Measurements from ENCODE around the gene ANKRD53.

GRCh38 chr2:70939839-70940580 lies 38.4 kb upstream of the ANKRD53 start:
- no peak for TF ChIP-seq CTCF (IDR thresholded peaks at IDR 0.05)
- no peak for TF ChIP-seq POLR2A (IDR thresholded peaks at IDR 0.05)
